Uterus (tissue), 4 donors: ENCODE measurements around the gene TMBIM1. TPM values are rescaled to one million over a fixed set of nuclear protein-coding genes. Genes with fewer than 3 reads are reported as not detected.

Experiments used
- DNase-seq, 2 donors: peaks; one replicate each; pipeline ENCODE4 v3.0.0-alpha.2; 2019 to 2020
- H3K27ac ChIP-seq, 2 donors: fragments of 200-600 bp; sonication (generic); 1 replicate in 1 of 2; 2 replicates in 1 of 2; pipeline ENCODE4 v1.5.1; 2016 to 2018
- H3K27me3 ChIP-seq, 2 donors: fragments of 200-600 bp; sonication (generic); one replicate each; pipeline ENCODE4 v1.5.1; 2018 to 2019; ENCODE audit warnings: control low read depth in 1 of 2
- H3K36me3 ChIP-seq, 2 donors: fragments of 200-600 bp; sonication (generic); one replicate each; pipeline ENCODE4 v1.5.1; 2019; ENCODE audit warnings: control low read depth in 1 of 2
- H3K4me1 ChIP-seq, 2 donors: fragments of 200-600 bp; sonication (generic); one replicate each; pipeline ENCODE4 v1.5.1; 2018 to 2019; ENCODE audit warnings: control low read depth in 1 of 2
- H3K4me3 ChIP-seq, 2 donors: fragments of 200-600 bp; sonication (generic); 1 replicate in 1 of 2; 2 replicates in 1 of 2; pipeline ENCODE4 v1.5.1; 2018 to 2019; ENCODE audit warnings: mild to moderate bottlenecking in 1 of 2
- H3K9me3 ChIP-seq, 2 donors: fragments of 200-600 bp; sonication (generic); one replicate each; pipeline ENCODE4 v1.5.1; 2019; ENCODE audit warnings: control low read depth in 1 of 2
- CTCF ChIP-seq, 4 experiments: fragments of 200-600 bp in 2 of 4; fragments of 450-650 bp in 2 of 4; sonication (generic) in 2 of 4; IDR thresholded peaks; one replicate each; pipeline ENCODE4 v1.5.1; 2016 to 2019; ENCODE audit warnings: antibody characterized with exemption in 4 of 4, mild to moderate bottlenecking in 2 of 4, moderate library complexity in 1 of 4
- POLR2A ChIP-seq, 2 donors: fragments of 450-650 bp; IDR thresholded peaks; one replicate each; pipeline ENCODE4 v1.6.1; 2016; ENCODE audit warnings: antibody characterized with exemption in 2 of 2, mild to moderate bottlenecking in 1 of 2, moderate library complexity in 1 of 2
- intact Hi-C: fragments of 100-400 bp; cut with DNase I; formaldehyde crosslinking; loops from one replicate; pipeline ENCODE4 v1.15.1; 2023; ENCODE audit warnings: low total_unique reads
- total RNA-seq, 4 donors: library from RNA; depleted of rRNA in 3 of 4; stranded (reverse); fragments of >200 nt in 3 of 4; gene quantifications; one replicate each; pipeline versions ENCODE4 v1.1.0 to v1.2.4, GENCODE V29; 2014 to 2023
- donor health status: DM: yes; HTN: yes; CAD: no.

The TMBIM1 gene
- total RNA-seq, 4 donors from 2014 or later: 112 to 166 (median 120) TPM

GRCh38 chr2:218295029-218295428, 2.7 kb upstream of the TMBIM1 start:
- Histone ChIP-seq H3K36me3 (no peaks in the 10 kb centered on the region), H3K4me1 (peaks cover 5 to 12% of the 10 kb centered on the region in 2 donors), H3K4me3 (no peak overlapping the region), H3K27ac (no peak overlapping the region), H3K9me3 (no peaks in the 10 kb centered on the region), H3K27me3 (no peaks in the 10 kb centered on the region)
- intact Hi-C loops: loop anchor here (10.0 kb wide), 1 partner anchor 100 kb away; the partner anchor contains the start of gene CTDSP1
- TF ChIP-seq CTCF (IDR thresholded peaks at IDR 0.05) (no peak), POLR2A (IDR thresholded peaks at IDR 0.05) (no peak)
- no peak for DNase-seq

- Histone ChIP-seq H3K4me1 (peaks cover 5 to 16% of the 10 kb centered on the region in 2 donors), H3K4me3 (no peak overlapping the region), H3K27ac (no peak overlapping the region), H3K27me3 (no peaks in the 10 kb centered on the region), H3K36me3 (no peaks in the 10 kb centered on the region), H3K9me3 (no peaks in the 10 kb centered on the region)
- no peak for DNase-seq
- intact Hi-C loops: loop anchor here (10.0 kb wide), 1 partner anchor 100 kb away; the partner anchor contains the start of gene CTDSP1
- TF ChIP-seq CTCF (IDR thresholded peaks at IDR 0.05) (no peak), POLR2A (IDR thresholded peaks at IDR 0.05) (no peak)
Observed at GRCh38 chr2:218294430-218295022, 2.2 kb upstream of the TMBIM1 start.

GRCh38 chr2:218293715-218294429, 1.6 kb upstream of the TMBIM1 start:
- no peaks in the 10 kb centered on the region for H3K27me3 ChIP-seq
- no peaks in the 10 kb centered on the region for H3K36me3 ChIP-seq
- no peaks in the 10 kb centered on the region for H3K9me3 ChIP-seq
- TF ChIP-seq CTCF (IDR thresholded peaks at IDR 0.05): no peak
- TF ChIP-seq POLR2A (IDR thresholded peaks at IDR 0.05): no peak
- peak overlapping the region in 1 of 2 donors; percentile 98 for H3K27ac ChIP-seq
- no peak overlapping the region for H3K4me3 ChIP-seq
- DNase-seq: no peak
- intact Hi-C loops: loop anchor here (10.0 kb wide), 1 partner anchor 101 kb away; the partner anchor contains the start of gene CTDSP1
- H3K4me1 ChIP-seq: peaks cover 5 to 20% of the 10 kb centered on the region in 2 donors

GRCh38 chr2:218291318-218292047, 820 bp downstream of the TMBIM1 start:
- no peaks in the 10 kb centered on the region for H3K27me3 ChIP-seq
- no peaks in the 10 kb centered on the region for H3K9me3 ChIP-seq
- H3K27ac ChIP-seq: peak overlapping the region; percentile 98 to 100
- no peak for TF ChIP-seq POLR2A (IDR thresholded peaks at IDR 0.05)
- no peak for TF ChIP-seq CTCF (IDR thresholded peaks at IDR 0.05)
- peaks cover 5 to 26% of the 10 kb centered on the region in 2 donors for H3K4me1 ChIP-seq
- no peak for DNase-seq
- H3K36me3 ChIP-seq: no peaks in the 10 kb centered on the region
- peak overlapping the region; percentile 84 to 97 for H3K4me3 ChIP-seq
- intact Hi-C loops: loop anchor here (10.0 kb wide), 1 partner anchor 103 kb away; the partner anchor contains the start of gene CTDSP1
